Measurements from ENCODE around the gene RIMKLA.

The RIMKLA gene

GRCh38 chr1:42381280-42381673, 685 bp downstream of the RIMKLA start:
- TF ChIP-seq CTCF (IDR thresholded peaks at IDR 0.05; ENCODE audit: control extremely low read depth, extremely low read depth, low read depth, missing control alignments) = no peak
- POLR2A ChIA-PET = no interaction called here
- CTCF ChIA-PET = interaction anchor here (1.3 kb wide), 1 partner anchor 37 kb away, joined by 4 read pairs; no protein-coding TSS in a partner anchor
- no peak for DNase-seq (ENCODE audit: extremely low spot score)

- POLR2A ChIA-PET = no interaction called here
- no peak for DNase-seq (ENCODE audit: extremely low spot score)
- TF ChIP-seq CTCF (IDR thresholded peaks at IDR 0.05; ENCODE audit: control extremely low read depth, extremely low read depth, low read depth, missing control alignments) = no peak
- CTCF ChIA-PET = interaction anchor here (1.2 kb wide), 1 partner anchor 44 kb away, joined by 3 read pairs; no protein-coding TSS in a partner anchor
These were observed 4.7 kb downstream of the RIMKLA start for GRCh38 chr1:42385283-42385682.

- POLR2A ChIA-PET = no interaction called here
- TF ChIP-seq CTCF (IDR thresholded peaks at IDR 0.05; ENCODE audit: control extremely low read depth, extremely low read depth, low read depth, missing control alignments) = no peak
- no peak for DNase-seq (ENCODE audit: extremely low spot score)
- CTCF ChIA-PET = no interaction called here
These were observed 5.5 kb downstream of the RIMKLA start for GRCh38 chr1:42386051-42386450.

- no peak for TF ChIP-seq CTCF (IDR thresholded peaks at IDR 0.05; ENCODE audit: control extremely low read depth, extremely low read depth, low read depth, missing control alignments)
- DNase-seq (ENCODE audit: extremely low spot score) = no peak
- ChIA-PET POLR2A (no interaction called here), CTCF (no interaction called here)
These were observed 11.7 kb downstream of the RIMKLA start for GRCh38 chr1:42392255-42392654.

GRCh38 chr1:42392967-42393848, 12.6 kb downstream of the RIMKLA start:
- ChIA-PET POLR2A (no interaction called here), CTCF (interaction anchor here (0.7 to 0.9 kb wide), 2 partner anchors 23 to 38 kb away, joined by 3 read pairs; no protein-coding TSS in a partner anchor)
- TF ChIP-seq CTCF (IDR thresholded peaks at IDR 0.05; ENCODE audit: control extremely low read depth, extremely low read depth, low read depth, missing control alignments) = no peak
- no peak for DNase-seq (ENCODE audit: extremely low spot score)

GRCh38 chr1:42399315-42400100, 18.9 kb downstream of the RIMKLA start:
- ChIA-PET POLR2A (no interaction called here), CTCF (interaction anchor here (2.8 kb wide), 1 partner anchor 226 kb away, joined by 8 read pairs; no protein-coding TSS in a partner anchor)
- no peak for TF ChIP-seq CTCF (IDR thresholded peaks at IDR 0.05; ENCODE audit: control extremely low read depth, extremely low read depth, low read depth, missing control alignments)
- DNase-seq (ENCODE audit: extremely low spot score) = no peak
